Neural progenitor cell (in vitro differentiated cells): ENCODE results near the gene ROBO2. TPM values are rescaled to one million over a fixed set of nuclear protein-coding genes. Genes with fewer than 3 reads are reported as not detected.

Source experiments
- DNase-seq: peaks from one replicate; pipeline ENCODE4 v3.0.0-alpha.2; 2016; ENCODE audit warnings: low spot score
- H2AFZ ChIP-seq: fragments of 200-600 bp; sonication (generic); replicated peaks from 2 replicates; pipeline ENCODE4 v1.6.1; 2016; ENCODE audit warnings: antibody characterized with exemption
- H3F3A ChIP-seq: fragments of 200-600 bp; sonication (generic); 2 replicates; pipeline ENCODE4 v1.6.1; 2016; ENCODE audit warnings: antibody characterized with exemption, low read depth
- H3K27ac ChIP-seq: fragments of 200-600 bp; sonication (generic); 2 replicates; pipeline ENCODE4 v1.5.1; 2016; ENCODE audit warnings: mild to moderate bottlenecking
- H3K27me3 ChIP-seq: fragments of 200-600 bp; sonication (generic); 2 replicates; pipeline ENCODE4 v1.6.1; 2016; ENCODE audit warnings: mild to moderate bottlenecking, moderate library complexity
- H3K36me3 ChIP-seq: fragments of 200-600 bp; sonication (generic); 2 replicates; pipeline ENCODE4 v1.5.1; 2016
- H3K4me1 ChIP-seq: fragments of 200-600 bp; sonication (generic); 2 replicates; pipeline ENCODE4 v1.6.1; 2016; ENCODE audit warnings: mixed run types
- H3K4me2 ChIP-seq: fragments of 200-600 bp; sonication (generic); 2 replicates; pipeline ENCODE4 v1.6.1; 2016
- H3K4me3 ChIP-seq: fragments of 200-600 bp; sonication (generic); 2 replicates; pipeline ENCODE4 v1.5.1; 2016
- H3K79me2 ChIP-seq: fragments of 200-600 bp; sonication (generic); 2 replicates; pipeline ENCODE4 v1.6.1; 2016; ENCODE audit warnings: low read depth
- H3K9ac ChIP-seq: fragments of 200-600 bp; sonication (generic); 2 replicates; pipeline ENCODE4 v1.6.1; 2016
- H3K9me3 ChIP-seq: fragments of 200-600 bp; sonication (generic); 2 replicates; pipeline ENCODE4 v1.5.1; 2016; ENCODE audit warnings: low read depth
- H4K20me1 ChIP-seq: fragments of 200-600 bp; sonication (generic); 2 replicates; pipeline ENCODE4 v1.6.1; 2016; ENCODE audit warnings: low read depth
- H3K27ac Mint-ChIP-seq: 3 replicates; pipeline ENCODE4 v1.8.0; 2021; ENCODE audit warnings: mixed read lengths
- H3K27me3 Mint-ChIP-seq: 2 replicates; pipeline ENCODE4 v1.8.0; 2022; ENCODE audit warnings: low read depth, mild to moderate bottlenecking, inconsistent platforms, moderate library complexity, mixed read lengths; ENCODE audit not compliant: insufficient read depth
- H3K36me3 Mint-ChIP-seq: 3 replicates; pipeline ENCODE4 v1.8.0; 2021; ENCODE audit warnings: mixed read lengths
- H3K4me1 Mint-ChIP-seq: 3 replicates; pipeline ENCODE4 v1.8.0; 2021; ENCODE audit warnings: mixed read lengths
- H3K4me3 Mint-ChIP-seq: 3 replicates; pipeline ENCODE4 v1.8.0; 2021; ENCODE audit warnings: mild to moderate bottlenecking, moderate library complexity, mixed read lengths
- H3K9me3 Mint-ChIP-seq: 3 replicates; pipeline ENCODE4 v1.8.0; 2020; ENCODE audit warnings: mixed read lengths
- CTCF ChIP-seq: fragments of 200-600 bp; sonication (generic); IDR thresholded peaks from 2 replicates; pipeline ENCODE4 v1.5.1; 2017; ENCODE audit warnings: antibody characterized with exemption, mild to moderate bottlenecking
- EZH2 ChIP-seq: fragments of 200-600 bp; sonication (generic); IDR thresholded peaks from 2 replicates; pipeline ENCODE4 v1.6.1; 2017; ENCODE audit warnings: antibody characterized with exemption, mild to moderate bottlenecking, moderate library complexity
- EZH2phosphoT487 ChIP-seq: fragments of 200-600 bp; sonication (generic); IDR thresholded peaks from 2 replicates; pipeline ENCODE4 v1.6.1; 2017; ENCODE audit warnings: antibody characterized with exemption
- total RNA-seq: library from RNA; depleted of rRNA; stranded (reverse); fragments of >200 nt; gene quantifications from 2 replicates; pipeline ENCODE4 v1.2.3, GENCODE V29; 2015; ENCODE audit warnings: low replicate concordance

Gene ROBO2
- total RNA-seq, 1 donor from 2014 or later = 15.0 TPM

DNA sequence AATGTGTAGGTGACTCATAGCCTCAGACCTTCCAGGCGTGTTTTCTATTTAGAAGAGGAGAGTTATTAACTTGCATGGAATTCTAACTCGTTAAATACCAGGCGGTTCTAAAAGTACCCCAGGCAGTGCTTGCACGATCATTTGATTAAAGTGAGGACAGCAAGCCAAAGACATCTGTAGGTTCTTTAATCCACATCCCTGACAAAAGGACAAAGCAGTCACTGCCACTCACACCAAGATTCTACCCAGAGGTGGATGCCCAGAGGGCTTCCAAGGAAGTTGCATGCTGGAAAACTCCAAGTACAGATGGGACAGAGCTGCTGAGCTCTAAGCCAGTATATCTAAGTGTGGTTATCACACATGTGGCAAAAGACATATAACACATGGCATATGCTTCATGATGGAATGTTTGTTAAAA, 372.1 kb downstream of the ROBO2 start:
- no peak for TF ChIP-seq CTCF
- TF ChIP-seq EZH2phosphoT487 = no peak
- H3K36me3 ChIP-seq = no peaks in the 10 kb centered on the region
- H3K27ac Mint-ChIP-seq = peak overlapping the region; percentile 21
- no peak overlapping the region for H2AFZ ChIP-seq
- no peak overlapping the region for H3K4me2 ChIP-seq
- no peak for DNase-seq
- H3K27ac ChIP-seq = no peak overlapping the region
- peaks cover 17% of the 10 kb centered on the region for H3K4me1 ChIP-seq
- H3F3A ChIP-seq = no peaks in the 10 kb centered on the region
- H3K9me3 ChIP-seq = no peaks in the 10 kb centered on the region
- H3K4me3 Mint-ChIP-seq = no peak overlapping the region
- H3K4me1 Mint-ChIP-seq = no peaks in the 10 kb centered on the region
- no peaks in the 10 kb centered on the region for H3K79me2 ChIP-seq
- H3K9me3 Mint-ChIP-seq = no peaks in the 10 kb centered on the region
- no peaks in the 10 kb centered on the region for H4K20me1 ChIP-seq
- H3K4me3 ChIP-seq = no peak overlapping the region
- H3K36me3 Mint-ChIP-seq = no peaks in the 10 kb centered on the region
- peaks cover 6% of the 10 kb centered on the region for H3K27me3 Mint-ChIP-seq
- no peaks in the 10 kb centered on the region for H3K27me3 ChIP-seq
- no peak overlapping the region for H3K9ac ChIP-seq

DNA sequence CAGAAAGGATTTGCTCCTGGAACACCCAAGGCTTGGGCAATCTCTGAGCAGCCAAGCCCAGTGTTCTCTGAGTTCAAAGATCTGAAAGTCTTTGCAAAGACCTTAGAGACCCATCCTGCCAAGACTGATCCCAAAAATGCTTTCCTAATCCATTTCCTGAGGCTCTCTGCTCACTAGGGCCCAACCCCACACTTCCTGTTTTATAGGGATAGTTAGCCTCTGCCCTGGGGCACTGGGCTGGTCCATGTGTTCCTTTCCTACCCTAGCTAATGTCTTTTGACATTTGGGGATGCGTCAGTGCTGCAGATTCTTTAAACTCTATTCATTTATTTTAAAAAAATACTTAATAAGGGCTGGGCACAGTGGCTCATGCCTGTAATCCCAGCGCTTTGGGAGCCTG, 372.7 kb downstream of the ROBO2 start:
- DNase-seq = no peak
- no peaks in the 10 kb centered on the region for H3K9me3 Mint-ChIP-seq
- H3K9me3 ChIP-seq = no peaks in the 10 kb centered on the region
- no peak overlapping the region for H3K4me3 ChIP-seq
- no peaks in the 10 kb centered on the region for H3K4me1 Mint-ChIP-seq
- no peaks in the 10 kb centered on the region for H3K79me2 ChIP-seq
- H3K4me1 ChIP-seq = peaks cover 12% of the 10 kb centered on the region
- no peak overlapping the region for H3K27ac Mint-ChIP-seq
- no peaks in the 10 kb centered on the region for H3F3A ChIP-seq
- H3K27me3 ChIP-seq = no peaks in the 10 kb centered on the region
- no peak overlapping the region for H3K4me3 Mint-ChIP-seq
- no peaks in the 10 kb centered on the region for H3K36me3 ChIP-seq
- no peak overlapping the region for H3K9ac ChIP-seq
- no peaks in the 10 kb centered on the region for H3K36me3 Mint-ChIP-seq
- H3K27me3 Mint-ChIP-seq = peaks cover 6% of the 10 kb centered on the region
- TF ChIP-seq CTCF (no peak), EZH2phosphoT487 (no peak), EZH2 (no peak)
- H3K27ac ChIP-seq = no peak overlapping the region
- H3K4me2 ChIP-seq = no peak overlapping the region
- no peaks in the 10 kb centered on the region for H4K20me1 ChIP-seq
- no peak overlapping the region for H2AFZ ChIP-seq

DNA sequence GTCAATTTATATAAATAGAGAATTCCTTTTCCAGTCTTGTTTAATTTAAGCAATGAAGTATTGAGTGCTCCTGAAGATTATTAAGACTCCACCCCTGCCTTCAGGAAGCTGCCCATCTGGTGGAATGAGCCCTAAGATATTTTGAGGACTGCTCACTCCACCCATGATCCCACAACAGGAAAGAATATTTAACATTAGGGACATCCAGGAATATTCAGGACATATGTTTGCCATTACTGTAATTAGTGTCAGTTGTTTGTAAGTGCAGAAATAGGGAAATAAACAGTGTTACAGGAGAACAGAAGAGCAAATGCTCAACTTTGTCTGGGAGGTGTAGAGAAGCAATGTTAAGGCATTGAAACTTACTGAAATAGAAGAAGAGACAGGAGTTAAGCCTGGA, 375.0 kb downstream of the ROBO2 start:
- no peaks in the 10 kb centered on the region for H3K9me3 Mint-ChIP-seq
- DNase-seq = no peak
- H3K27me3 ChIP-seq = no peaks in the 10 kb centered on the region

More for the DNA sequence above, 375.0 kb downstream of the ROBO2 start:
- no peaks in the 10 kb centered on the region for H3K36me3 Mint-ChIP-seq
- Histone ChIP-seq H3K36me3 (no peaks in the 10 kb centered on the region), H3K9me3 (no peaks in the 10 kb centered on the region), H2AFZ (no peak overlapping the region), H3K4me2 (no peak overlapping the region), H3K4me3 (no peak overlapping the region), H3F3A (no peaks in the 10 kb centered on the region), H3K27ac (no peak overlapping the region), H3K79me2 (no peaks in the 10 kb centered on the region), H3K9ac (no peak overlapping the region), H4K20me1 (no peaks in the 10 kb centered on the region), H3K4me1 (no peaks in the 10 kb centered on the region)
- H3K27me3 Mint-ChIP-seq = peaks cover 3% of the 10 kb centered on the region
- H3K4me3 Mint-ChIP-seq = no peak overlapping the region
- no peaks in the 10 kb centered on the region for H3K4me1 Mint-ChIP-seq
- H3K27ac Mint-ChIP-seq = no peak overlapping the region
- TF ChIP-seq EZH2 = no peak
- no peak for TF ChIP-seq EZH2phosphoT487
- no peak for TF ChIP-seq CTCF
